ENCODE measurements around the gene LY6G5C. TPM values are rescaled to one million over a fixed set of nuclear protein-coding genes. Genes with fewer than 3 reads are reported as not detected.
A peak's percentile ranks its signal among the peaks of the same experiment; 100 is the strongest.

LY6G5C gene
- polyA plus RNA-seq, 3 donors = 4.8 to 7.3 (median 5.8) TPM

DNA sequence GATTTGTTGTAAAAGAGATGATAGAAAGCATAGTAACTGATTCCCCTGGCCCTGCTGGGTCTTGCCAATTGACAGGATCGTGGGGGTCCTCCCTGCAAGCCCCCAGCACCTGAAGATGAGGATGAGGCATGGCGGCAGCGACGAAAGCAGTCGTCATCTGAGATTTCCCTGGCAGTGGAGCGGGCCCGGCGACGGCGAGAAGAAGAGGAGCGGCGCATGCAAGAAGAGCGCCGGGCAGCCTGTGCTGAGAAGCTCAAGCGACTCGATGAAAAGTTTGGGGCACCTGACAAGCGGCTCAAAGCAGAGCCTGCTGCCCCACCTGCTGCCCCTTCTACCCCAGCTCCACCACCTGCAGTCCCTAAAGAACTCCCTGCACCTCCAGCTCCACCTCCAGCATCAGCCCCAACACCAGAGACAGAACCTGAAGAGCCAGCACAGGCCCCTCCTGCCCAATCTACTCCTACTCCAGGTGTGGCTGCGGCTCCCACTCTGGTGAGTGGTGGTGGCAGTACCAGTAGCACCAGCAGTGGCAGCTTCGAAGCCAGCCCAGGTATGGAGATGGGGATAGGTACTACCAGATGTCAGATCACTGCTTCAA is 53.1 kb downstream of the LY6G5C start:
- Histone ChIP-seq H4K20me1 (ENCODE audit: insufficient read depth, low read length) (peaks cover 73% of the 10 kb centered on the region), H3K9ac (ENCODE audit: insufficient read depth, low read length, poor library complexity, severe bottlenecking) (no peak overlapping the region), H3K9me3 (replicated peaks in 1 of 2; ENCODE audit: control insufficient read depth in 1 of 2, insufficient read depth in 1 of 2, low read length in 2 of 2) (no peaks in the 10 kb centered on the region), H3K4me1 (ENCODE audit: control insufficient read depth in 1 of 2, insufficient read depth in 2 of 2, low read length in 2 of 2) (peaks cover 4 to 5% of the 10 kb centered on the region in 2 donors), H3K27ac (ENCODE audit: low read depth in 1 of 2, low read length in 2 of 2) (peak overlapping the region in 1 of 2 donors; percentile 20), H2AFZ (ENCODE audit: insufficient read depth, low read depth, low read length, poor library complexity, severe bottlenecking) (no peak overlapping the region), H3K27me3 (ENCODE audit: control insufficient read depth in 2 of 2, insufficient read depth in 2 of 2, low read length in 2 of 2) (no peaks in the 10 kb centered on the region), H3K4me3 (replicated peaks in 1 of 3; ENCODE audit: low read depth in 2 of 3, low read length in 3 of 3) (no peak overlapping the region), H3K79me2 (ENCODE audit: insufficient read depth, low read length) (peaks cover 73% of the 10 kb centered on the region), H3K36me3 (replicated peaks in 1 of 2; ENCODE audit: control insufficient read depth in 1 of 2, insufficient read depth in 2 of 2, low read length in 2 of 2) (peaks cover 90 to 98% of the 10 kb centered on the region in 2 donors), H3K4me2 (replicated peaks; ENCODE audit: extremely low read depth, low read length, poor library complexity, severe bottlenecking) (no peak overlapping the region)
- Mint-ChIP-seq H3K4me3 (no peak overlapping the region), H3K9me3 (no peaks in the 10 kb centered on the region), H3K4me1 (peaks cover 4% of the 10 kb centered on the region), H3K27me3 (ENCODE audit: low read depth in 3 of 3) (peaks cover 0 to 3% (median 0%) of the 10 kb centered on the region in 3 donors), H3K27ac (peak overlapping the region in 2 of 7 donors; percentile 66 to 81), H3K36me3 (peaks cover 91 to 98% of the 10 kb centered on the region in 2 donors)
- DNase-seq = no peak
- intact Hi-C loops (cut with micrococcal nuclease) = no loop called here
- TF ChIP-seq, protein P1, sequence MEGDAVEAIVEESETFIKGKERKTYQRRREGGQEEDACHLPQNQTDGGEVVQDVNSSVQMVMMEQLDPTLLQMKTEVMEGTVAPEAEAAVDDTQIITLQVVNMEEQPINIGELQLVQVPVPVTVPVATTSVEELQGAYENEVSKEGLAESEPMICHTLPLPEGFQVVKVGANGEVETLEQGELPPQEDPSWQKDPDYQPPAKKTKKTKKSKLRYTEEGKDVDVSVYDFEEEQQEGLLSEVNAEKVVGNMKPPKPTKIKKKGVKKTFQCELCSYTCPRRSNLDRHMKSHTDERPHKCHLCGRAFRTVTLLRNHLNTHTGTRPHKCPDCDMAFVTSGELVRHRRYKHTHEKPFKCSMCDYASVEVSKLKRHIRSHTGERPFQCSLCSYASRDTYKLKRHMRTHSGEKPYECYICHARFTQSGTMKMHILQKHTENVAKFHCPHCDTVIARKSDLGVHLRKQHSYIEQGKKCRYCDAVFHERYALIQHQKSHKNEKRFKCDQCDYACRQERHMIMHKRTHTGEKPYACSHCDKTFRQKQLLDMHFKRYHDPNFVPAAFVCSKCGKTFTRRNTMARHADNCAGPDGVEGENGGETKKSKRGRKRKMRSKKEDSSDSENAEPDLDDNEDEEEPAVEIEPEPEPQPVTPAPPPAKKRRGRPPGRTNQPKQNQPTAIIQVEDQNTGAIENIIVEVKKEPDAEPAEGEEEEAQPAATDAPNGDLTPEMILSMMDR (IDR thresholded peaks at IDR 0.05) = no peak
- 98% methylated on average over 14 of the region's 19 CpGs for WGBS (ENCODE audit: insufficient coverage)

DNA sequence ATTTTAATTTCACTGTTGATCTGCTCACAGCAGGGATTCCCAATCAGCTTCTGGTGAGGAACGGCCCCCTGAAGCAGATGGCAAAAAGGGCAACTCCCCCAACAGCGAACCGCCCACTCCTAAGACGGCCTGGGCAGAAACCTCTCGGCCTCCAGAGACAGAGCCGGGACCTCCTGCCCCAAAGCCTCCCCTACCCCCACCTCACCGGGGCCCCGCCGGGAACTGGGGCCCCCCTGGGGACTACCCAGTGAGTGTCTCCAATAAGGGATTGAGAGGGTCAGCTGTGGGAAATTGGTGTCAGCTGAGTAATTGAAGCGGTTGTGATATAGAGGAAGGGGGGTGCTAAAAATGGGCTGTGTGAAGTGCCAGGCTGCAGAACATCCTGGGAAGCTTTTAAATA is 53.9 kb downstream of the LY6G5C start:
- DNase-seq = no peak
- H3K79me2 ChIP-seq (ENCODE audit: insufficient read depth, low read length) = peaks cover 74% of the 10 kb centered on the region
- TF ChIP-seq, protein P1 (IDR thresholded peaks at IDR 0.05) = no peak
- Mint-ChIP-seq H3K4me3 (no peak overlapping the region), H3K27me3 (ENCODE audit: low read depth in 3 of 3) (peaks cover 0 to 3% (median 1%) of the 10 kb centered on the region in 3 donors), H3K9me3 (no peaks in the 10 kb centered on the region), H3K27ac (peak overlapping the region in 3 of 7 donors; percentile 66 to 80 (median 66)), H3K4me1 (peaks cover 12% of the 10 kb centered on the region), H3K36me3 (peaks cover 83 to 89% of the 10 kb centered on the region in 2 donors)
- WGBS (ENCODE audit: insufficient coverage) = 100% methylated on average over 2 of the region's 10 CpGs
- no peak overlapping the region for H3K9ac ChIP-seq (ENCODE audit: insufficient read depth, low read length, poor library complexity, severe bottlenecking)
- no peak overlapping the region for H3K4me3 ChIP-seq (replicated peaks in 1 of 3; ENCODE audit: low read depth in 2 of 3, low read length in 3 of 3)
- peaks cover 12 to 13% of the 10 kb centered on the region in 2 donors for H3K4me1 ChIP-seq (ENCODE audit: control insufficient read depth in 1 of 2, insufficient read depth in 2 of 2, low read length in 2 of 2)
- intact Hi-C loops (cut with micrococcal nuclease) = no loop called here
- H3K4me2 ChIP-seq (replicated peaks; ENCODE audit: extremely low read depth, low read length, poor library complexity, severe bottlenecking) = no peak overlapping the region
- peaks cover 64% of the 10 kb centered on the region for H4K20me1 ChIP-seq (ENCODE audit: insufficient read depth, low read length)
- no peaks in the 10 kb centered on the region for H3K9me3 ChIP-seq (replicated peaks in 1 of 2; ENCODE audit: control insufficient read depth in 1 of 2, insufficient read depth in 1 of 2, low read length in 2 of 2)
- H3K27me3 ChIP-seq (ENCODE audit: control insufficient read depth in 2 of 2, insufficient read depth in 2 of 2, low read length in 2 of 2) = no peaks in the 10 kb centered on the region
- no peak overlapping the region for H2AFZ ChIP-seq (ENCODE audit: insufficient read depth, low read depth, low read length, poor library complexity, severe bottlenecking)
- peak overlapping the region in 1 of 2 donors; percentile 20 for H3K27ac ChIP-seq (ENCODE audit: low read depth in 1 of 2, low read length in 2 of 2)
- H3K36me3 ChIP-seq (replicated peaks in 1 of 2; ENCODE audit: control insufficient read depth in 1 of 2, insufficient read depth in 2 of 2, low read length in 2 of 2) = peaks cover 82 to 90% of the 10 kb centered on the region in 2 donors

Small RNAs within 50 kb of the gene (small RNA-seq; reads per million reads assigned to genes)
- not detected for gene LY6G6D (ENCODE audit: insufficient read length, low read depth)
- gene MIR4646 (ENCODE audit: insufficient read length, low read depth) = not detected
- not detected for gene MIR6832 (ENCODE audit: insufficient read length, low read depth)
- gene RF00019 (ENCODE audit: insufficient read length, low read depth) = not detected

Other genes with a start within 250 kb of the LY6G5C start
- gene MICB, start 182.9 kb downstream of the LY6G5C start, polyA plus RNA-seq = 10 to 100 TPM in 2 of 3 donors, 1 to 10 TPM in 1; 8.1 to 34.8 (median 11.4) TPM
- not detected for gene MCCD1, start 152.1 kb downstream of the LY6G5C start, polyA plus RNA-seq
- 1,000 to 10,000 TPM in 1 of 3 donors, 10 to 100 TPM in 2; 64.1 to 1,059 (median 67.8) TPM for gene DDX39B, start 139.1 kb downstream of the LY6G5C start, polyA plus RNA-seq
- under 1 TPM in 1 of 3 donors, not detected in 2; 0.41 TPM for gene ATP6V1G2, start 134.5 kb downstream of the LY6G5C start, polyA plus RNA-seq
- gene NFKBIL1, start 133.5 kb downstream of the LY6G5C start, polyA plus RNA-seq = 10 to 100 TPM in 1 of 3 donors, 1 to 10 TPM in 2; 7.7 to 10.3 (median 8.0) TPM
- gene LTA, start 108.8 kb downstream of the LY6G5C start, polyA plus RNA-seq = under 1 TPM in 2 of 3 donors, not detected in 1; 0.26 to 0.28 TPM
- gene TNF, start 105.5 kb downstream of the LY6G5C start, polyA plus RNA-seq = 10 to 100 TPM in 1 of 3 donors, 1 to 10 TPM in 2; 7.1 to 13.7 (median 9.6) TPM
- 10 to 100 TPM; 12.6 to 25.5 (median 21.6) TPM for gene LTB, start 98.6 kb downstream of the LY6G5C start, polyA plus RNA-seq
- 1,000 to 10,000 TPM; 1,103 to 1,584 (median 1,202) TPM for gene LST1, start 94.8 kb downstream of the LY6G5C start, polyA plus RNA-seq
- gene NCR3, start 88.1 kb downstream of the LY6G5C start, polyA plus RNA-seq = 1 to 10 TPM in 1 of 3 donors, under 1 TPM in 1, not detected in 1; 0.54 to 1.2 TPM
- gene AIF1, start 65.8 kb downstream of the LY6G5C start, polyA plus RNA-seq = 1,000 to 10,000 TPM in 2 of 3 donors, 100 to 1,000 TPM in 1; 952 to 2,310 (median 2,275) TPM
- gene PRRC2A, start 60.4 kb downstream of the LY6G5C start, polyA plus RNA-seq = 10 to 100 TPM in 1 of 3 donors, 1 to 10 TPM in 2; 1.2 to 76.7 (median 2.3) TPM
- 100 to 1,000 TPM in 1 of 3 donors, 10 to 100 TPM in 2; 15.4 to 195 (median 15.6) TPM for gene BAG6, start 28.4 kb downstream of the LY6G5C start, polyA plus RNA-seq
- gene APOM, start 25.2 kb downstream of the LY6G5C start, polyA plus RNA-seq = 1 to 10 TPM; 4.2 to 8.3 (median 4.8) TPM
- gene C6orf47, start 20.3 kb downstream of the LY6G5C start, polyA plus RNA-seq = 10 to 100 TPM in 2 of 3 donors, 1 to 10 TPM in 1; 8.0 to 23.4 (median 18.1) TPM
- gene GPANK1, start 16.1 kb downstream of the LY6G5C start, polyA plus RNA-seq = 10 to 100 TPM; 10.8 to 13.9 (median 12.0) TPM
- 100 to 1,000 TPM; 147 to 227 (median 195) TPM for gene CSNK2B, start 15.0 kb downstream of the LY6G5C start, polyA plus RNA-seq
- gene LY6G5B, start 11.1 kb downstream of the LY6G5C start, polyA plus RNA-seq = 10 to 100 TPM in 1 of 3 donors, under 1 TPM in 1, not detected in 1; 0.17 to 55.1 TPM
- gene ABHD16A, start 22.3 kb upstream of the LY6G5C start, polyA plus RNA-seq = 100 to 1,000 TPM in 1 of 3 donors, 10 to 100 TPM in 2; 53.0 to 122 (median 56.0) TPM
- gene LY6G6F, start 25.8 kb upstream of the LY6G5C start, polyA plus RNA-seq = under 1 TPM in 1 of 3 donors, not detected in 2; 0.51 TPM
- gene LY6G6D, start 34.3 kb upstream of the LY6G5C start, polyA plus RNA-seq = not detected
- under 1 TPM in 1 of 3 donors, not detected in 2; 0.27 TPM for gene LY6G6C, start 40.7 kb upstream of the LY6G5C start, polyA plus RNA-seq
- under 1 TPM; 0.09 to 0.75 (median 0.68) TPM for gene MPIG6B, start 42.3 kb upstream of the LY6G5C start, polyA plus RNA-seq
- gene DDAH2, start 48.2 kb upstream of the LY6G5C start, polyA plus RNA-seq = 10 to 100 TPM; 29.8 to 56.0 (median 30.6) TPM
- gene CLIC1, start 55.5 kb upstream of the LY6G5C start, polyA plus RNA-seq = 1,000 to 10,000 TPM in 2 of 3 donors, 100 to 1,000 TPM in 1; 676 to 1,304 (median 1,196) TPM
- 10 to 100 TPM in 1 of 3 donors, 1 to 10 TPM in 1, under 1 TPM in 1; 0.58 to 31.2 (median 1.9) TPM for gene MSH5, start 58.9 kb upstream of the LY6G5C start, polyA plus RNA-seq
- 10 to 100 TPM in 1 of 3 donors, not detected in 2; 10.4 TPM for gene SAPCD1, start 81.6 kb upstream of the LY6G5C start, polyA plus RNA-seq
- gene VWA7, start 96.3 kb upstream of the LY6G5C start, polyA plus RNA-seq = under 1 TPM in 1 of 3 donors, not detected in 2; 0.57 TPM
- gene VARS1, start 114.7 kb upstream of the LY6G5C start, polyA plus RNA-seq = 10 to 100 TPM; 22.2 to 28.9 (median 27.3) TPM
- 10 to 100 TPM; 26.0 to 41.0 (median 40.0) TPM for gene LSM2, start 125.9 kb upstream of the LY6G5C start, polyA plus RNA-seq
- gene HSPA1L, start 134.2 kb upstream of the LY6G5C start, polyA plus RNA-seq = under 1 TPM; 0.53 to 0.72 (median 0.55) TPM
- gene HSPA1A, start 134.5 kb upstream of the LY6G5C start, polyA plus RNA-seq = 100 to 1,000 TPM; 144 to 215 (median 200) TPM
- gene HSPA1B, start 146.7 kb upstream of the LY6G5C start, polyA plus RNA-seq = 10 to 100 TPM in 1 of 3 donors, 1 to 10 TPM in 2; 3.4 to 81.4 (median 4.8) TPM
- gene NEU1, start 181.8 kb upstream of the LY6G5C start, polyA plus RNA-seq = 10 to 100 TPM; 70.2 to 89.5 (median 81.8) TPM
- under 1 TPM in 1 of 3 donors, not detected in 2; 0.09 TPM for gene SLC44A4, start 197.9 kb upstream of the LY6G5C start, polyA plus RNA-seq
- 10 to 100 TPM in 2 of 3 donors, 1 to 10 TPM in 1; 9.9 to 52.8 (median 16.0) TPM for gene EHMT2, start 216.6 kb upstream of the LY6G5C start, polyA plus RNA-seq
- under 1 TPM in 1 of 3 donors, not detected in 2; 0.11 TPM for gene ZBTB12, start 221.0 kb upstream of the LY6G5C start, polyA plus RNA-seq
- gene C2, start 246.7 kb upstream of the LY6G5C start, polyA plus RNA-seq = 1 to 10 TPM; 5.4 to 7.2 (median 6.5) TPM

Measured in CD14-positive monocyte (primary cell).